Nephron (organoid): Measurements from ENCODE around the gene COBLL1.

Source experiments
- H3K27ac Mint-ChIP-seq, 3 experiments: 2 replicates each; pipeline ENCODE4 v1.8.0; 2020; ENCODE audit warnings: mixed read lengths in 3 of 3, mild to moderate bottlenecking in 2 of 3, moderate library complexity in 1 of 3
- H3K27me3 Mint-ChIP-seq: 2 replicates; pipeline ENCODE4 v1.8.0; 2021; ENCODE audit warnings: low read depth, mild to moderate bottlenecking, moderate library complexity, mixed read lengths
- H3K36me3 Mint-ChIP-seq: 2 replicates; pipeline ENCODE4 v1.8.0; 2020; ENCODE audit warnings: low read depth, mixed read lengths
- H3K4me1 Mint-ChIP-seq: 2 replicates; pipeline ENCODE4 v1.8.0; 2020; ENCODE audit warnings: mixed read lengths
- H3K4me3 Mint-ChIP-seq, 3 experiments: 2 replicates each; pipeline ENCODE4 v1.8.0; 2020; ENCODE audit warnings: mild to moderate bottlenecking in 3 of 3, mixed read lengths in 3 of 3, moderate library complexity in 2 of 3
- H3K9me3 Mint-ChIP-seq: 2 replicates; pipeline ENCODE4 v1.8.0; 2020; ENCODE audit warnings: mixed read lengths
- CTCF ChIP-seq, 3 experiments: fragments of 200-600 bp; sonication (generic); IDR thresholded peaks; one replicate each; pipeline ENCODE4 v1.5.0; 2021; ENCODE audit warnings: antibody characterized with exemption in 3 of 3; ENCODE audit not compliant: unreplicated experiment in 3 of 3

The COBLL1 gene

GRCh38 chr2:164655336-164655735 is 186.3 kb downstream of the COBLL1 start:
- peaks cover 14% of the 10 kb centered on the region for H3K9me3 Mint-ChIP-seq
- H3K4me1 Mint-ChIP-seq, result no peaks in the 10 kb centered on the region
- peaks cover 17% of the 10 kb centered on the region for H3K36me3 Mint-ChIP-seq
- no peak overlapping the region for H3K27ac Mint-ChIP-seq
- H3K27me3 Mint-ChIP-seq, result no peaks in the 10 kb centered on the region
- no peak overlapping the region for H3K4me3 Mint-ChIP-seq
- no peak for TF ChIP-seq CTCF (IDR thresholded peaks at IDR 0.05; ENCODE audit: unreplicated experiment in 3 of 3)

GRCh38 chr2:164651361-164651760 is 190.3 kb downstream of the COBLL1 start:
- Mint-ChIP-seq H3K27me3 (no peaks in the 10 kb centered on the region), H3K27ac (no peak overlapping the region), H3K36me3 (peaks cover 18% of the 10 kb centered on the region), H3K4me3 (no peak overlapping the region), H3K9me3 (peaks cover 25% of the 10 kb centered on the region), H3K4me1 (no peaks in the 10 kb centered on the region)
- TF ChIP-seq CTCF (IDR thresholded peaks at IDR 0.05; ENCODE audit: unreplicated experiment in 3 of 3), result no peak

- Mint-ChIP-seq H3K9me3 (peaks cover 7% of the 10 kb centered on the region), H3K27me3 (no peaks in the 10 kb centered on the region), H3K36me3 (no peaks in the 10 kb centered on the region), H3K27ac (peak overlapping the region; percentile 66 to 89 (median 72)), H3K4me1 (no peaks in the 10 kb centered on the region), H3K4me3 (no peak overlapping the region)
- no peak for TF ChIP-seq CTCF (IDR thresholded peaks at IDR 0.05; ENCODE audit: unreplicated experiment in 3 of 3)
These were observed 197.5 kb downstream of the COBLL1 start for GRCh38 chr2:164644036-164644700.

GRCh38 chr2:164642946-164643555 is 198.6 kb downstream of the COBLL1 start:
- Mint-ChIP-seq H3K36me3 (no peaks in the 10 kb centered on the region), H3K27ac (peak overlapping the region in 2 of 3 experiments; percentile 72 to 89), H3K9me3 (no peaks in the 10 kb centered on the region), H3K4me3 (no peak overlapping the region), H3K27me3 (no peaks in the 10 kb centered on the region), H3K4me1 (no peaks in the 10 kb centered on the region)
- no peak for TF ChIP-seq CTCF (IDR thresholded peaks at IDR 0.05; ENCODE audit: unreplicated experiment in 3 of 3)

GRCh38 chr2:164642268-164642667 is 199.4 kb downstream of the COBLL1 start:
- no peaks in the 10 kb centered on the region for H3K9me3 Mint-ChIP-seq
- no peak overlapping the region for H3K4me3 Mint-ChIP-seq
- no peak overlapping the region for H3K27ac Mint-ChIP-seq
- no peaks in the 10 kb centered on the region for H3K4me1 Mint-ChIP-seq
- no peaks in the 10 kb centered on the region for H3K36me3 Mint-ChIP-seq
- no peaks in the 10 kb centered on the region for H3K27me3 Mint-ChIP-seq
- no peak for TF ChIP-seq CTCF (IDR thresholded peaks at IDR 0.05; ENCODE audit: unreplicated experiment in 3 of 3)
